Gastrocnemius medialis (tissue), 4 donors: ENCODE data around the gene EXOG. TPM values are rescaled to one million over a fixed set of nuclear protein-coding genes. Genes with fewer than 3 reads are reported as not detected.

ENCODE experiments used
- ATAC-seq, 2 donors: fragments of 150-250 bp; one replicate each; pipeline ENCODE4 v1.9.1; 2016
- DNase-seq, 2 donors: peaks; one replicate each; pipeline ENCODE4 v3.0.0-alpha.2; 2019
- H3K27ac ChIP-seq, 4 donors: fragments of 200-600 bp; sonication (generic); 1 replicate in 1 of 4; 2 replicates in 3 of 4; pipeline ENCODE4 v1.5.1; 2016 to 2018; ENCODE audit warnings: mild to moderate bottlenecking in 2 of 4, moderate library complexity in 1 of 4
- H3K27me3 ChIP-seq, 3 donors: fragments of 200-600 bp; sonication (generic) in 2 of 3; 1 replicate in 1 of 3; 2 replicates in 2 of 3; pipeline versions ENCODE4 v1.5.1 to v1.6.0; 2016 to 2019; ENCODE audit warnings: mild to moderate bottlenecking in 1 of 3, moderate library complexity in 1 of 3
- H3K36me3 ChIP-seq, 2 donors: fragments of 200-600 bp; sonication (generic) in 1 of 2; one replicate each; pipeline ENCODE4 v1.5.1; 2017 to 2018
- H3K4me1 ChIP-seq, 2 donors: fragments of 200-600 bp; sonication (generic) in 1 of 2; one replicate each; pipeline ENCODE4 v1.5.1; 2016 to 2017; ENCODE audit warnings: mild to moderate bottlenecking in 2 of 2
- H3K4me3 ChIP-seq, 4 donors: fragments of 200-600 bp; sonication (generic) in 3 of 4; 1 replicate in 1 of 4; 2 replicates in 3 of 4; pipeline ENCODE4 v1.5.1; 2016 to 2019; ENCODE audit warnings: mild to moderate bottlenecking in 2 of 4
- H3K9me3 ChIP-seq, 3 donors: fragments of 200-600 bp; sonication (generic) in 2 of 3; 1 replicate in 1 of 3; 2 replicates in 2 of 3; pipeline ENCODE4 v1.5.1; 2016 to 2019
- CTCF ChIP-seq, 5 experiments: fragments of 450-650 bp in 3 of 5; fragments of 200-600 bp in 2 of 5; sonication (generic) in 2 of 5; IDR thresholded peaks in 4 of 5; conservative IDR thresholded peaks in 1 of 5; 1 replicate in 4 of 5; 2 replicates in 1 of 5; pipeline ENCODE4 v1.5.1; 2016 to 2019; ENCODE audit warnings: antibody characterized with exemption in 5 of 5, mild to moderate bottlenecking in 3 of 5, moderate library complexity in 3 of 5
- POLR2A ChIP-seq, 2 donors: fragments of 450-650 bp; IDR thresholded peaks; one replicate each; pipeline ENCODE4 v1.6.1; 2017; ENCODE audit warnings: antibody characterized with exemption in 2 of 2, mild to moderate bottlenecking in 2 of 2, moderate library complexity in 2 of 2
- in situ Hi-C, 4 donors: fragments of 200-750 bp; cut with MboI; loops; one replicate each; pipeline versions ENCODE4 v1.15.0 to v1.8.0; 2017; ENCODE audit warnings: low sequenced_read_pairs in 4 of 4
- intact Hi-C: fragments of 100-400 bp; cut with DNase I; formaldehyde crosslinking; loops from one replicate; pipeline ENCODE4 v1.15.1; 2023; ENCODE audit warnings: low total_unique reads
- total RNA-seq, 4 donors: library from RNA; depleted of rRNA; stranded (reverse); fragments of >200 nt; gene quantifications; one replicate each; pipeline versions ENCODE4 v1.1.0 to v1.2.3, GENCODE V29; 2016

Gene EXOG
- total RNA-seq, 4 donors from 2014 or later, result 1.6 to 6.5 (median 2.2) TPM

DNA sequence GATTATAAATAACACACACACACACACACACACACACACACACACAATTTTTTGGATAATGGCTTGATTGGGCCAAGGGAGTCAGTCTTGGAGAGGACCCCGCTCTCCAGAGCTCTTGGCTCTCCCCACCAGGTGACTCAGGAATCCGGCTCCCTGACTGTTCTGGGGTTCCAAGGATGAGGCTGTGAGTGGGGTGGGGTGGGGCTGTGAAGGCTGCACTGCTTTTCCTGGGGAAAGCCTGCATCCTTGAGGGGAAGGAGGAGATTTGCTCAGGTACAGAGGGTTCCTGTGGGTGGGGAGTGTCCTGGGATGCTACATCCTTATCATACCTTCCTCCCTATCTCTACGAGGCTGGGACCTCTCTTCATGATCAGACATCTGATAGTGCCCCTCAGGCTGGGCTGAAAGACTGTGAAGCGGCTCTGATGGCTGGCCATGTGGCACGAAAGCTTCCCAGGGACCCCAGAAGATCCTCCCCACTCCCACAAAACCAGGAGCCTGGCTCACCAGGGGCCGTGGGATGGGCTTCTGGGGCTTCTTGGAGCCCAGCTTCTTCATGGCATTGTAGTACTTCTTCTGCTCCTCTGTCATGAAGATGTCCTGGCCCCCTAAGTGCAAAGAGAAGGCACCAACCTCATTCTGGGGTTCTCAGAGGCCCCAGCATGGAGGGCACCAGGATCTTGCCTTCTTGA lies 59.2 kb downstream of the EXOG start:
- no peak overlapping the region for H3K4me3 ChIP-seq
- intact Hi-C loops (no loop called here), in situ Hi-C loops (no loop called here)
- H3K27me3 ChIP-seq, result no peaks in the 10 kb centered on the region
- DNase-seq (no peak), ATAC-seq (no peak)
- no peaks in the 10 kb centered on the region for H3K36me3 ChIP-seq
- no peak for TF ChIP-seq CTCF (IDR thresholded peaks at IDR 0.05 in 4 of 5, conservative IDR thresholded peaks at IDR 0.05 in 1 of 5)
- no peaks in the 10 kb centered on the region for H3K4me1 ChIP-seq
- H3K27ac ChIP-seq, result no peak overlapping the region
- no peaks in the 10 kb centered on the region for H3K9me3 ChIP-seq

- ATAC-seq (no peak), DNase-seq (no peak)
- H3K27me3 ChIP-seq, result no peaks in the 10 kb centered on the region
- H3K27ac ChIP-seq, result no peak overlapping the region
- no peak overlapping the region for H3K4me3 ChIP-seq
- in situ Hi-C loops (no loop called here), intact Hi-C loops (no loop called here)
- no peaks in the 10 kb centered on the region for H3K36me3 ChIP-seq
- no peaks in the 10 kb centered on the region for H3K9me3 ChIP-seq
- H3K4me1 ChIP-seq, result no peaks in the 10 kb centered on the region
- TF ChIP-seq POLR2A (IDR thresholded peaks at IDR 0.05) (no peak), CTCF (IDR thresholded peaks at IDR 0.05 in 4 of 5, conservative IDR thresholded peaks at IDR 0.05 in 1 of 5) (no peak)
Observed at GRCh38 chr3:38555926-38556325, 59.8 kb downstream of the EXOG start.

DNA sequence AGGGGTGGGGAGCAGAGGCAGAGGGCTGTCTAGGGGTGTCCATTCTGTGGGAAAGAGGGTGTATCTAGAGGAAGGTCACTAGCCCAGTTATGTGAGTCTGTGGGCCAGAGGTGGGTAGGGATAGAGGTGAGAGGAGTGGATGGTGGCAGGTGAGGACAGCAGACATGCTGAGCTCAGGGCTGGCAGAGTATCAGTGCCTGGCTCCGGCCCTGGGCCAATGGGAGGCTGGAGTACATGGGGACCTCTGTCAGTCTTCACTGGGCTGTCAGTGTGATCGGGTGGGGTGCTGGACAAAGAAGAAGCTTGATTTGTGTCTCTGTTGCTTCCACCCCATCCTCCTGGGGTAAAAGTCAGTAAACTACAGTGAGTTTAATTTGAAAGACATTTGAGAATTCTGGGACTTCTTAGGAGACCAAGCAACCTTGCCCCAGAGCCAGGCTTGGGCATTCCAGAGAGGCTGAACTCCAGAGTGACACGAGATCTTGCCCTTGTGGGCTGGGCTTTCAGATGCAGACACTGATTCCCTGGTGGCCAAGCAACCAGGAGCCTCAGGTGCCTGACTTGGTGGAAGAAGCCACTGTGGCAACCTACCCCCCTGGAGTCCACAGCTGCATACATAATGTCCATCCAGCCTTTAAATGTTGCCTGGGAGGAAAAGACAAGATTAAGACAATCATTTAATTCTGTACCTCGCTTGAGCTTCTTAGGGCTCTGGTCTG lies 60.7 kb downstream of the EXOG start:
- in situ Hi-C loops, result no loop called here
- H3K36me3 ChIP-seq, result no peaks in the 10 kb centered on the region
- TF ChIP-seq POLR2A (IDR thresholded peaks at IDR 0.05) (no peak), CTCF (IDR thresholded peaks at IDR 0.05 in 4 of 5, conservative IDR thresholded peaks at IDR 0.05 in 1 of 5) (no peak)

DNA sequence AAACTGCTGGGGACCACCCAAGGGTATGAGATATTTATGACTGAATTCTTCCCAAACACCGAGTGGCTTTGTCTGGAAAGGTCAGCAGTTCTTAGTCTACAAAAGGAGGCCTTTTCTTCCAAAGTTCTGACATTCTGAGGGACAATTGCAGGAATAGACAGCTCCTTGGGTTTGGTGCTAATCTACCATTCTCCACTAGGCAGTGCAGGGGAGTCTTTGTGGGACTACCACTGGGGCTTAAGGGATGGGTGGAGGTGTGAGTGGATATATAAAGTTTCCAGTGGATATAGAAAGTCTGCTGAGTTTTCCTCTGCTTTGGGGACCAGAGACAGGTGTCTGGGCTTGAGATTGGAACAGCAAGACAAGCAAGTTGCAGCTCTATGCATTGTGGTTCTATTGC lies 62.7 kb downstream of the EXOG start:
- no peaks in the 10 kb centered on the region for H3K36me3 ChIP-seq
- in situ Hi-C loops, result no loop called here
- no peak for DNase-seq

More for the DNA sequence above, 60.7 kb downstream of the EXOG start:
- ATAC-seq (no peak), DNase-seq (no peak)
- Histone ChIP-seq H3K4me3 (no peak overlapping the region), H3K27me3 (no peaks in the 10 kb centered on the region), H3K4me1 (no peaks in the 10 kb centered on the region), H3K27ac (no peak overlapping the region), H3K9me3 (no peaks in the 10 kb centered on the region)
- intact Hi-C loops, result no loop called here

More for the DNA sequence above, 62.7 kb downstream of the EXOG start:
- no peak overlapping the region for H3K27ac ChIP-seq
- TF ChIP-seq POLR2A (IDR thresholded peaks at IDR 0.05), result no peak
- TF ChIP-seq CTCF (IDR thresholded peaks at IDR 0.05 in 4 of 5, conservative IDR thresholded peaks at IDR 0.05 in 1 of 5), result no peak
- H3K27me3 ChIP-seq, result no peaks in the 10 kb centered on the region
- H3K9me3 ChIP-seq, result no peaks in the 10 kb centered on the region
- H3K4me1 ChIP-seq, result no peaks in the 10 kb centered on the region
- ATAC-seq, result no peak
- intact Hi-C loops, result no loop called here
- H3K4me3 ChIP-seq, result no peak overlapping the region
